AG04450 (cell line): ENCODE results near the gene DBR1. TPM values are rescaled to one million over a fixed set of nuclear protein-coding genes. Genes with fewer than 3 reads are reported as not detected.

Source experiments
- CTCF ChIA-PET: fragments of 300-600, 350-600 bp; formaldehyde crosslinking; extraction: SDS; loops from one replicate; lab custom pipeline; 2022; ENCODE audit warnings: antibody characterized with exemption, inconsistent platforms; lab: Charles Lee
- POLR2A ChIA-PET: fragments of 350-600 bp; formaldehyde crosslinking; extraction: SDS; loops from one replicate; lab custom pipeline; 2021; ENCODE audit warnings: antibody characterized with exemption, inconsistent platforms; lab: Yijun Ruan, JAX
- DNase-seq: peaks from one replicate; pipeline ENCODE4 v3.0.0-alpha.2; 2011; ENCODE audit warnings: low read depth, low spot score
- H3K27ac ChIP-seq: one replicate; pipeline ENCODE4 v1.5.1; 2012; ENCODE audit warnings: low read depth, low read length, control low read depth
- H3K27me3 ChIP-seq: one replicate; pipeline ENCODE4 v1.6.0; 2012; ENCODE audit warnings: low read length; ENCODE audit not compliant: control insufficient read depth, insufficient read depth
- H3K4me3 ChIP-seq: 2 replicates; pipeline ENCODE4 v1.5.1; 2011; ENCODE audit warnings: mild to moderate bottlenecking, low read depth, low read length, control low read depth
- H3K9me3 ChIP-seq: 2 replicates; pipeline ENCODE4 v1.5.1; 2012; ENCODE audit warnings: low read length; ENCODE audit not compliant: control insufficient read depth, insufficient read depth
- CTCF ChIP-seq: IDR thresholded peaks from 2 replicates; pipeline ENCODE4 v1.5.1; 2011; ENCODE audit warnings: low read depth, low read length, control low read depth, inconsistent platforms
- polyA plus RNA-seq: library from polyadenylated mRNA; depleted of rRNA; stranded (reverse); fragments of >200 nt; gene quantifications from 2 replicates; pipeline ENCODE4 v1.2.3, GENCODE V29; 2011

Gene DBR1
- polyA plus RNA-seq, 1 experiment: 12.8 TPM

GRCh38 chr3:138219255-138219654 lies 44.5 kb upstream of the DBR1 start:
- ChIA-PET POLR2A (no interaction called here), CTCF (no interaction called here)
- Histone ChIP-seq H3K4me3 (no peak overlapping the region), H3K27me3 (no peaks in the 10 kb centered on the region), H3K27ac (no peak overlapping the region), H3K9me3 (no peaks in the 10 kb centered on the region)
- DNase-seq: no peak
- no peak for TF ChIP-seq CTCF

GRCh38 chr3:138213398-138214085 lies 38.8 kb upstream of the DBR1 start:
- ChIA-PET CTCF (no interaction called here), POLR2A (interaction anchor here (0.5 to 0.6 kb wide), 2 partner anchors 12 to 27 kb away, joined by 3 to 7 read pairs; partner anchors contain the start of gene ARMC8)
- Histone ChIP-seq H3K9me3 (no peaks in the 10 kb centered on the region), H3K4me3 (no peak overlapping the region), H3K27me3 (no peaks in the 10 kb centered on the region), H3K27ac (no peak overlapping the region)
- TF ChIP-seq CTCF: no peak
- DNase-seq: no peak

DNA sequence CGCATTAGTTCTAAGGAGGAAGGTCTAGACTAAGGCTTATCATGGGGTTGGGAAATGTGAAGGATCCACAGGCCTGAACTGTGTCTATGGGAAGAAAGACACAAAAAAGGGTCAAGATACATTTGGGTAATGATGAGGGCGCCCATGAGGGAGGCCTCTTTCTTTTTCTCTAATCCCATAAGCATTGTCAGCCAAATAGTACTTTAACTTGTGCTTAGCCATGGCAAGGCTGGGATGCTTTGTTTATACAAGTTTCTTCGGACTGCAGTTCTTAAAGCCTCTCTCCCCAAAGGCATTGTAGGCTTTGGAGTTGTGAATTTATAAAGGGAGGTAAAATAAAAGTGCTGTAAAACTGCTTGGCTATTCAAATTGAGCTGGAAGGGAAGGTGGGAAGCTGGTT lies 35.8 kb upstream of the DBR1 start:
- TF ChIP-seq CTCF: no peak
- Histone ChIP-seq H3K27me3 (no peaks in the 10 kb centered on the region), H3K27ac (no peak overlapping the region), H3K9me3 (no peaks in the 10 kb centered on the region), H3K4me3 (no peak overlapping the region)
- DNase-seq: no peak
- POLR2A ChIA-PET: no interaction called here
- CTCF ChIA-PET: no interaction called here

- POLR2A ChIA-PET: no interaction called here
These were observed 31.5 kb upstream of the DBR1 start for GRCh38 chr3:138206196-138206595.

More at GRCh38 chr3:138206196-138206595, 31.5 kb upstream of the DBR1 start:
- no peak overlapping the region for H3K4me3 ChIP-seq
- no peak overlapping the region for H3K27ac ChIP-seq
- no peaks in the 10 kb centered on the region for H3K27me3 ChIP-seq
- TF ChIP-seq CTCF: no peak
- CTCF ChIA-PET: no interaction called here
- H3K9me3 ChIP-seq: no peaks in the 10 kb centered on the region
- no peak for DNase-seq
